ENCODE results near the gene PYGO2.
A peak's percentile ranks its signal among the peaks of the same experiment; 100 is the strongest.

The PYGO2 gene

DNA sequence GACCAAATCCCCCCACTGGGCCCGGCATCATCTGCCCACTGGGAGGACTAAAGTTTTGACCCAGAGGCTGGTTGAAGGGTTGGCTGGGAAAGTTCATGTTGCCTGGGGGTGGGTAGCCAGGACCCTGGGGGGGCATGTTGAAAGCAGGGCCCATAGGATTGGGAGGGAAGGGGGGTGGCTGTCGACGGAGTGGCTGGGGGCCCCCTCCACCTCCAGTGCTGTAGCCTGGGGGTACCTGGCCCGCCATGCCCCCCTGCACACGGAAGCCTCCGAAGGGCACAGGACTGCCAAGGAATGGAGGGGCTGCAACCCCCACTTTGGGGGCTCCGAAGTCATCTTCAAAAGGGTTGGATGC is 2.2 kb downstream of the PYGO2 start:
- DNase-seq, result no peak

DNA sequence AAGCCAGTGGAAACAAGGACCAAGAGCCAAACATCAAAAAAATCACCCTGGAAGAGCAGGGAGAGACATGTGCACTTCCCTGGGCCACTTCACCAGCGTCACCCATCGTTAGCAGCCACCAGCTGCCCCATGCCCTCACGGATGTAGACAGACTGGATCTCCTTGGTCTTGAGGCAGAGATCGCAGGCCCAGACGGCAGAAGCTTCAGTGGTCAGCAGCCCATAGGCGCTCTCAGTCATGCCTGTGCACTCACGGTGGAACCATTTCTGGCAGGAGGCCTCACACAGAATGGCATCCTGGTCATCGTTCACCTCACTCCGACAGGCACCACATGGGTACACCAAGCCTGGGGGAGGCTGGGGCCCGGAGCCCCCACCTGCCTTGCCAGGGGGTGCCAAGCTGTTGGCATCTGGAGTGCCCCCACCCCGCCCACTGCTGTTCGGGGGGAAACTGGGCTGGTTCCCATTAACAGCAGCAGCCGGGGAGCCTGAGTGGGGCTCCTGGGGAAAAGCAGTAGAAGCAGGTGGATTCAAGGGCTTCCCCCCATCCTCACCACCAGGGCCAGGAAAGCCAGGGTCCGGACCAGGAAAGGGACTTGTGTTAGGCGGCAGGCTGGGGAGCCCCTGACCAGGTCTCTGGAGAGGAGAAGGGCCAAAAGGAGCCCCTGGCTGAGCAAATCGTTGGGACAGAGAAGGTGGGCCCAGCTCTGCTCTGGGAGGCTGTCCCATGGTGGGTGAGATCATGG is 2.7 kb downstream of the PYGO2 start:
- no peak for DNase-seq

DNA sequence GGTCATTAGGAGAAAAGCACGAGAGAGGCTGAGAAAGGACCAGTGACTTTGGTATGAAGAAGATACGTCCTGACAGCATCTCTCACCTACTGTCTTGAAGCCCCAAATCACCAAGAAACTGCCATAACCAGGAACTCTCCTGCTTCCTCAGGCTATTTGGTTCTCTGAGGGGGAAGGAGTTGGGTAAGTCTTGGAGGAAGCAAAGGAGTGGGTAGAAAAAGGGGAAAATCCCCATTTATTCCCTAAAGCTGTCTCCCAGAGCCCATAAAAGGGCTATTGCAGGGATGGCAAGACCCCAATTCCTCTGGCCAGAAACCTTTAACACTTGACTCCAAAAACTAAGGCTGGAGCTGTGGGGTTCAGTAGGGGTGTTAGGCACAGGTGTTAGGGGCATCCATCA is 3.5 kb downstream of the PYGO2 start:
- DNase-seq, result no peak

DNA sequence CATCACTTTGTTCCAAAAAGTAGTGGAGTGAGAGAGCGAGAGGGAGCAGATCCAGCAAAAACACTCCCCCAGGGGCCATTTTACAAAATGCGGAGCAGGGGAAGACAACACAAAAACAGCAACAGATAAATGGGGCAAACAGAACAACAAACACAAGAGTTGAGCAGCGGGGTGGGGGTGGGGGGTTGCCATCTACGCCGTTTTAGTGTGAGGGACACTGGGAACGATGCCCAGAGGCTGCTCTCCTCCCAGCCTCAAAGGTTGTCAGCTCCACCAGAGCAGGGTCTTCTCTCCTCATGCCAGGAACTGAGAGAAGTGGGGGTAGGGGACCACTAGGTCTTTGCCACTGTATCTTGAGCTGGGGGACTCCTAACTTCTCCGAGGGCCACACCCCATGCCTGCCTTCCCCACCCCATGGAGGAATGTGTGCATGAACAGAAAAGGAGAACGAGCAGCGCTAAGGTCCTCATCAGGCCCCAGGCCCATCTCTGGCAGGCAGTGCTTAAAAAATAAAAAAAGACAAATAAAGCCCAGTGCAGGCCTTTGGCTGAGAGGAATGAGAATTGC is 4.4 kb downstream of the PYGO2 start:
- DNase-seq, result no peak

DNA sequence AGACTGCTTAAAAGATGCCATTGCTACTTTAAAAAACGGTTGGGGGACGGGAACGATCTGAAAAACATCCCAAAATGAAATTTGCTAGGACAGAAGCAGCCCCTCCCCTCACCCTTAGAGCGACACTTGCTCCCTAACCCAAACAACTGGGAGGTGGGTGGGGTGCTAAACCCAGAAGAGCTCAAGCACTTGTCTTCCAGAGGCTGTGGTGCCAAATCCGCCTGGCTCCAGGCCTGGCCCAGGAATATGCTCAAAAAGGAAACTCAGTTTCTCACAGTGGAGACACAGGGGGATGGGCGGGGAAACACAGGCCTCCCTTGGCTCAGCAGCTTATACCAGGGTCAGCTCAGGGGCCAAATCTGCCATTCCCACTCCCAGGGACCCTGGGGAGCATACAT is 5.0 kb downstream of the PYGO2 start:
- peak; percentile 9 for DNase-seq

DNA sequence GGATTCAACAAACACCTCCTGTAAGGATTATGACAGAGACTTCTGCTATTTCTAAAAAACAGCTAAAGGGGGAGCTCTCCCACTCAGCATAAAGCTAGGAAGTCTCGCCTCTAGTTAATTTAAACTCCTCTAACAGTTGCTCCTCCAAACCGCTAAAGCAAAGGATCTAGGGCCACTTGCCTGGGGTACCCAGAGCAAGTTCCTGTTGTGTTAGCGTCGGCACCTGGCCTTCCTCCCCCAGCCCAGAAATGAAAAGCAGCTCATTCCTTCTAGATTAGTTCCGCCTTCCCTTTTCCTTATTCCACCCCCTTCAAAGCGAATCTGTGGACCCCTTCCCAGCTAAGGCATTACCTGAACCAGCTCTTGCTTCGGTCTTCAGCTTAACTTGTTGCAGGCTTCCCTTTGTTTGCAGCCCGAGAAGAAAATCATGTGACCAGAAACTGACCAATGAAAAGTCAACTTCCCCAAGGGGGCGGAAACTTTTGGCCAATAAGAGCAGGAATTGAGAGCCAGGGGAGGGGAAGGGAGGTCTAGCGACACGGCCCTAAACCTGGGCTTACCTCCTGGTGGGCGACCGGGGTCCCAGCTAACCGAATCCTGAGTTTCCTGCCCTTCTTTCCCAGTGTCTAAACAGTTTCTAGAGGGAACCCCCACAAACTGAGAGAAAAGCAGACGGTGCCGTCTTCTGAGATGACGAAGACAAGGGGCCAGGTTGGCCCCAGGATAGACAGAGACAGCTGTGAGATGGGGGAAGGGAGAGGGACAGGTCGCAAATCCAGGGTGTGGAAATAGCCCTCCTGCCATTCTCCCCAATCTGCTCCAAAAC is 5.7 kb downstream of the PYGO2 start, which contains the start of gene PBXIP1:
TSS of gene PBXIP1 (minus strand) at position 382 of the 826 bp plus-strand sequence. CDS start 2,378 bp downstream, outside the sequence.
- DNase-seq, result peak; percentile 82

DNA sequence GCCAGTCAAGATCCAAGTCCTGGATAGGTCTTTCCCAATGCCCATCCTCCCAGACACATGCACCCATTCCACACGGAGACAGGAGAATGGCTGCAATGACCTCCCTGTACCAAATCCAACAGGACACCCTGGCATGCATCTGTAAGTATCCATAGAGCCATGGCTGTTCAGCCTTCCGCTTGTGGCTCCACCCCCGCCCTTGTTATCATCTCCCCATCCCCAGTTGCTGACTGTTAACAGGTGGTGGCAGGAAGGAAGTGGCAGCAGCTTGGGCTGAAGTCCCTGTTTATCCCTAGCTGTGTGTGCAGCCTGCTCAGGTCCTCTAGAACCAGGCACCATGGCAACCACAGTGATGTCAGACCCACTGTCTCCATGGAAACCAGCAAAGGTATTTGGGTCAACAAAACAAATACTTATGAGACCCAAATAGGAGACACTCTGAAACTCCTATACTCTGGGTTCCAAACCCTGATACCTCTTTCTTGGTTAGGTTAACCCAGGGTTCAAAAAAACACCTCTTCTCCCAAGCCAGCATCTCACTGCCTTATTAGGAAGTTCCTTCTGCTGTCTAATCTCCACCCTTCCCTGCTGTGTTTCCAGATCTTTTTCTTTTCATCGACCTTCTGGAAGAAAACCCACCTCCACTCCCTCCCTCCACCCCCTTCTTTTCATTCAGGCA is 6.4 kb downstream of the PYGO2 start:
- DNase-seq, result peak; percentile 33

DNA sequence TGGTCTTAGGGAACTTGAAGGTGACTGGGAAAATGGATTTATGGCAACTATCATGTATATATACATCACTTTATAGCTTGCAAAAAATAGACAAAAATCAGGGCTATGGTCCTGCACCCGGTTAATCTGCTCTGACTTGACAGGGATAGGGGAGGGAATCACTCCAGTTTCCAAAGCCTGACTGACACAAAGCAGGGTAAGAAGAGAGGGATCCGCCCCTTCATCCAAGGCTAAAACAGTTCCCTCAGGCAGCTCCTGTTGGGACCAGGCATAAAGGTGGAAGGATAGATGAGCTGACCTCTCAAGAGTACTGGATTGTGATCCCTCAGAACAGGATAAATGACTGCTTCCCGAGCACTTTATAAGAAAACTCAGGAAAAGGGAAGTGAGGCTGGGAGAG is 7.0 kb downstream of the PYGO2 start:
- DNase-seq, result no peak

DNA sequence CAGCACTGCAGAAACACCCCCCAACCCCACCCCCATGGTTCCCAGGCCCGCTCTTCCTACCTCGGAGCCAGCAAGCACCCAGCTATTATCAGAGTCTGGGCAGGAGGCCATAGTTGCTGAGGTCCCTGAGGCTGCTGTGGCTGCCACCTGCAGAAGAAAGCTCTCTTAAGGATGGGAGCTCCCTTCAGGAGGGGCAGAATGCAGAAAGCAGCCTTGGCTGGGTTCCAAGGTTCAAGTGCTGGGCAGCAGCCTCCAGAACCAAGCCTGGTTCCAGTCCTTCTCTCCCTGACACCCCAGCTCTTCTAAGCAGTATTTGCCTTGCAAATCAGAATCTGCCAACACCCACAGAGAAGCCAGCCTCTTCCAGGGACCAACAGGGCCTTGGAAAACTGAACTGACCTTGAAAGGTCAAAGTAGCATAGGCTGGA is 8.0 kb downstream of the PYGO2 start:
- DNase-seq, result peak; percentile 12

DNA sequence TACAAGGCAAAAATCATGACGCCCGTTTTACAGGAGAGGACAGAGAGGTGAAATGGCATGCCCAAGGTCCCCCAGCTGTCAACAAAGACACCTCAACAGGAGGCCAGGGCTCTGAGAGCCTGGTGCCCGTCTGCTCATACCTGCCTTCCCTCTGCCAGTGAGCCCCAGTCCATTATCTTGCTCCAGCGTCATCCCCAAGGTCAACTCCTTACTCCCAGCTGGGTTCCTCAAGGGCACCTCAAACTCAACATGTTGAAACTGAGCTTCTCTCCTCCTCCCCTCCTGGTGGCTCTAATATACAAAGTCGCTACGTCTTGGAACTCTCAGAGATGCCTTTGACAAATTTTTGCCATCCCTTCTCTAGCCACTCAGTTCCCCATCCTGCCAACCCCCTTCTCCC is 8.9 kb downstream of the PYGO2 start:
- DNase-seq, result no peak

DNA sequence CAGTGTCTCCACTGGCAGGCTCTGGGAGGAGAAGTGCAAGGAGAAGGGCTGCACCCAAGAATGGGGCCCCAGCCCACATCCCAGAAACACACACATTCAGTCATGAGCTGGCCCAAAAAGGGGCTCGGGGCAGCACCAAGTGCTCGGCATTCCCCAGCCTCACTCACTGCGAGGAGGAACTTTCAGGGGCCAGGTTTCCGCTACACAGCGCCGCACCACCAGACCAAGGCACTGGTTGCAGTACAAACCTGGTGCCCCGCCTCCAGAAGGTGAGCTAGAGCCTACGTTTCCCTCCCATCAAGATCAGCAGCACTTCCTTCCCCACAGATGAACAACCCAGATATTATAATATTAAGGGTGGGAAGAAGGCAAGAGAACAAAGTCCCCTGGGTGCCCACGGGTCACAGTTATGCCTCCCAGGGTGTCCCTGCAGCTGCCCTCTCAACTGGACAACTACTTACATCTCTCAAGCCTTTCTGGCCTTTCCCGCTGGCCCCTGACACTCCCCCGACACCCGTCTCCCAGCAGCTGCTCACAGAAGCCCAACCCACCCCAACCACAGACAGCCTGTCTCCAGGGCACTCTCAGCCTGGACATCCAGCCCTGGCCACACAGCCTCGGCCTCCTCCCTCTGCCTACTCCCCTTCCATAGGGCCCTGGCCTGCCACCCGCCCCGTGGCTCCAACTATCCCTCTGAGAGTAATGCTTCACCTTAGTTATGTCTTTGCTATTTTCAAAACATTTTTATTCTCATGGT is 9.5 kb downstream of the PYGO2 start:
- DNase-seq, result no peak

DNA sequence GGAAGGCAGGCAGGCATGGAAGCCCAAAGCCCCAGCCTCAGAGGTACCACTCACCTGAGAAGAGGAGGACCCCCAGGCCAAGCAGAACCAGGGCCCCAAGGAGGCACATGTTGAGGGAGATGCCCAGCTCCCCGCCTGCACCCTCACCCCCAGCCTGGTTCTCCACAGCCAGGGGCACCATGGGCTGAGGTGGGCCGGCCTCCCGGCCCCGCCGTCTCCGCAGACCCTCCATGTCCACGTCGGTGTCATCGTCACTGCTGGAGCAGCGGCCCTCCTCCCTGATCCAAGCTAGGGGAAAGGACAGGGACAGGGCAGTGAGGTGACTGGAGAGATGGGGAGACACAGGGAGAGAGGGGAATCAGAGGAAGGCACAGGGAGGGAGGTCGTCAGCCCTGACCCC is 13.5 kb downstream of the PYGO2 start:
- no peak for DNase-seq

DNA sequence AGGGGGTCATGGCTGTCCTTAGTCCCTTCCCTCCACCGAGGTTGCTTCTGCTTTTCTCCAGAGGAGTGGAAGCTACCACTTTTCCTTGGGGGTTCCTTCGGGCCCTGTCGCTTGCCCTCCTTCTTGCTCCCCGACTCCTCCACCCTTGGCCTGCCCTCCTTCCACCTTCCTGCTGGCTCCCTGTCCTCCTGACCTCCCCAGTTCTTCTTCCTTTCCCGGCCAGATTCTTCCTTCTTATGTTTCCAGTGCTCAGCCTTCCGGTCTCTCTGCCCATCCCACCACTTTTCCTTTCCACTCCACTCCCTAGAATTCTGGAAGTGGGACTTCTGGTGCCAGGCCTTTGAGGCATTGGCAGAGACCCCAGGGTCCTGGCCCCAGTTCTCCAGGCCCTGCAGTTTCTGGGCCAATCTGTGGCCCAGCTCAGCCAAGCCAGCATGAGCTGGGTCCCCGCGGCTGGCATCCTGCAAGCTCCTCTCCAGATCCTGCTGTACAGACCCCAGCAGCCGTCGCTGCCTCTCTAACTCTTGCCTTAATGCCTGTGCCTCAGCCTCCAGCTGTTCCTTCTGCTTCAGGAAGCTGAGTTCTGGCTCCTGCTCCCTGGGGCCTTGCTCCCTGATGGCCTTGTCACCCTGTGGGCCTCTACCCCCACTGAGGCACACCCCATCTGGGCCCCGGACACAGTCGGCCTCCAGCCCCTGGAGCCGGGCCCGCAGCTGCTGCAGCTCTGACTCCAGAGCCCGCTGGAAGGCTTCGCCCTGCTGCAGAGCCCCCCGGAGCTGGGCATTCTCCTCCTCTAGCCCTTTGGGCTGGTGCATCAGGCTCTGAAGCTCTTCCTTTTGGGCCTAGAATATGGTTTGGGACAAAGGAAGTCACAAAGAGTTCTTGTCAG is 15.4 kb downstream of the PYGO2 start:
- no peak for DNase-seq

DNA sequence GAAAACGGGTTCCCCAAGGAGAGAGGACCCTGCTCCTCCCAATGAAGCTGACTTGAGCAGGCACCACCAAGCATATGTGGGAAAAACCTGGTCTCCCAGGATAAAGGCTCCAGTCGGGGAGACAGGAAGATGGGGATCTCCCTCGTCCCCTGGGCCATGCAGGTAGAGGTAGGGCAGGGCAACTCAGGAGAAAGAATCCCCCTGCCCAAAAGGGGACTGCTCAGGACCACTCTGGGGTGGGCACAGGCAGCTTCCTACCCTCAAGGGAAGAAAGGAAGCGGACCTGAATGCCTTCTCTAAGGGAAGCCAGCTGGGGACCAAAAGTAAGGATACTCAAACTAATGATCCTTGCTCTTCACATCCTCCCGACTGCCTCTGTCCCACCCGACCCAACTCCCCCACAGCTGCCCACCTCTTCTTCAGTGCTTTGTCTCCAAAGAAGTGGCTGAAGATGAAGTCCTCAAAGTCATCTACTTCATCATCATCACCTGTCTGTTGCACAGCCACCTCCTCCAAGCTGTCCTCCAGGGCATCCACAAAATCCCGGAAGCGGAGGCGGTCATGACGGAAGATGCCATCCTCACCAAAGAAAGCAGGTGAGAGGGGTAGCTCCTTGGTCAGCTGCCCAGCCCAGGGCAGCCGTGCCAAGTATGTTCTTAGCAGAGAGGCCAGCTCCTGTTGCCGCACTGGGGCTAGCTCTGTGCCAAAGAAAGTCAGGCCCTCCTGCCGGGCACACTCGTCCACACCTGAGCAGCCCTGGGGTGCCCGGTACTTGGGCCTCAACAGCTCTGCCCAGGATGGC is 16.2 kb downstream of the PYGO2 start:
- no peak for DNase-seq

DNA sequence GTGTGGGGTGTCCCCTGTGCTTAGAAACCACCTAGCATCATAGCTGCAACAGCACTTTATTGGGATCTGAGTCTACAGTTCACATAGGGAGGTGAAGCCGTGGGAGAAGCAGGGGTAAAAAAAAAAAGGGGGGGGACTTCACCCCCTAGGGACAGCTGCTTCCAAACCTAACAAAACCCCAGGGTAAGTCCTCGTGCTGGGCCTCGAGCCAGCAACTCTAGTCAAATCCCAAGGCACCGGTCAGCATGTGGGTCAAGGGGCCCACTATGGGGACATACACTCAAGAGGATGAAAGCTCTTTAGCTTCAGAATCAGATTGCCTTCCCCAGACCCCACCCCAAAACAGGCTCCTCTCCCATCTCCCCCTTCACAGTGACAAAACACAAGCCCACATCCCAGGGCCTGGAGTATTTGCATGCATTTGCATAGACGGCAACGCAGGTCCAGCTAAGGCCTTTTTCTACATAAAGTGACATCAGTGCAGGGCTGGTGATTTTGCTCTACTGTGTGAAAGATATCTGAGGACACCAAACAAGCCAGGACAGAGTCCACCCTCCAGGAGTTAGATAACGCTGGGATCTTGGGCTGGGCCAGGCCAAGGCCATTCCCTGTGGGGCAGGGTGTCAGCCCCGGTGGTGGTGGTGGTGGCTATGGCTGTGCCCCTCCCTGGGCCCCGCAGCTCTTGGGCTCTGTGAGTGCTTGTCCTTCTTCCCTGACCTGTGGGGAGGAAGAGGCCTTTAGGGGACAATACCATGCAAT is 17.0 kb downstream of the PYGO2 start:
- DNase-seq, result no peak

DNA sequence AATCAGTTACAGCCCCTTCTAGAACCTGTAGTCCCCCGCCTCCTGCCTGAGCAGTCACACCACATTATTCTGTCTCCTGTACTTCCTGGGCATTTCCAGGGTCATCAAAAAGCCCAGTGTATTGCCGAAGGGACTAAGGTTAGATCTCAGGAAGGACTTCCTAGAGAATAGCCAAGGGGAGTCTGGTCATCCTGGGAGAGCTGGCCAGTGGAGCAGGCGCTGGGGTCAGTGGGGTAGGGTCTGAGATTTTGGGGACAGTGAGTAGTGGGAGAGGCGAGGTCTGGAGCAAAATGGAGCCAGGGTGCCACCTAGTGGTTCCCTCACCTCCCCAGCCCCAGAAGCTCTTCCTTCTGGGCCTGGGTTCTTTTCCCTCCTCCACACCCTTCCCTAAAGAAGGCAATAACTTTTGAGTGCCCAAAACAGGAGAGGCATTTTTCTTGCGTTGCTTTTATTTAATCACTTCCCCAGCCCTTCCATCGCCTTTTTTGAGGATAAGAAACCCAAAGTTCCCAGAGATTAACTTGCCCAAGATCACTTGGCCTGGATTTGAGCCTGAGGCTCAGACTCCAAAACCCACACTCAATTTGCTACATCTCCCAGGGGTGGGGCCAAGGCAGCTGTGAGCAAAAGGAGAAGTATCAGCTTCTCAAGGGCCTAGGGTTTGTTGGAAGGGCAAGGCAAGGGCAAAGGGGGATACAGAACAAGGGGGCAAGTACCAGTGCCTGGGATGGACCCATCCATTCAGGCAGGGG is 17.8 kb downstream of the PYGO2 start:
- peak; percentile 45 for DNase-seq

DNA sequence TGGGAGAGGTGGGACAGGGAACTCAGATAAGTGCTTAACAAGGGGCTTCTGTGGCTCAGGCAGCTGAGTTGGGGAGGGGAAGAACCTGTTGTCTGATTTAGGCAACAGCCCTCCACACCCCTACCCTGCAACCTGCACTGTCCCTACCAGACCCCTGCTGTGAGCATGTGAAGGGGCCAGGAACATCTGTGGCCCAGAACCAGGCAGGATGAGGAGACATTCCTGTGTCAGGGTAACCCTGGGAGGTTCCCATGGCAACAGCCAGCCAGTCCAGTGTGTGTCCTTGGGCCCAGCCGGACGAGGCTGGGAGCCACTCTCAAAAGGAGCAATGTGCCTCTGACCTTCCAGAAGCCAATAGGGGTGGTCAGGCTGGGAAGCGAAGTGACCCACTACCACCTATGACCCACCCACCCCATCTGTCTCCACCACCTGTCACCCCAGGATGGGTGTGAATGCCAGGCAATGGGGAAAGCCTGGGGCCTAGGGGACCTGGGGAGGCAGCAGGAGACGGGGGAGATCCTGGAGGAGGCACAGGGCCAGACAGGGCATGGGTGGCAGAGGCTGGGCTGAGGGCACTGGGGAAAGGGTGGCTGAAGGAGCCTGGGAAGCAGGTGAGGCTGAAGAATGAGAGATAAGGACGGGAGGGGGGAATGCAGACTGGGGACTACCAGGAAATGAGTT is 20.1 kb downstream of the PYGO2 start:
- no peak for DNase-seq

DNA sequence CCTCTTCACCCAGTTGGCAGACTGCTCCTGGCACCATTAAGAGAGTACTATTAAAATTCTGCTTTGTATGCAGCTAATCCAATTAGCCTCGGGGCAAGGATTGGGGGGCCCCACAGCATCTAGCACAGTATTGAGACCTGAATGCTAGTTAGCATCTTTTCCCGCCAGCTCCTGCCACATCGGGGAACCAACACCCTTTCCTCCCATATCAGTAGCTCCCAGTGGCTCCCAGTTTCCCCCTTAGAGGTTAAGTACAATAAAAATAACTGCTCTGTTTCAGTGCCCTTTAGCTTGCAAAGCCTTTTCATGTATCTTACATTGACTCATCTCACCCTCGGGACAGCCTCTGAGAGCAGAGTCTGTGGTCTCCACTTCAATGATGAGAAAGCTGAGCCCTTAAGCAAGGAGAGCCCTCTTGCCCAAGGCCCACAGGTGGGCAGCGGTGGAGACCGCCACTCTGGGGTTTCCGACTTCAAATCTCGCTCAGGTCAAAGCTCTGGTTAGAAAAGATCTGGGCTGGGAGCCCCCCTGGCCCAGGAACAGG is 20.9 kb downstream of the PYGO2 start:
- DNase-seq, result no peak
